Retina (tissue), 1 donor: Measurements from ENCODE around the gene RNF157.

ENCODE experiments used
- DNase-seq: peaks from one replicate; pipeline ENCODE4 v3.0.0-alpha.2; 2016

Gene RNF157

DNA sequence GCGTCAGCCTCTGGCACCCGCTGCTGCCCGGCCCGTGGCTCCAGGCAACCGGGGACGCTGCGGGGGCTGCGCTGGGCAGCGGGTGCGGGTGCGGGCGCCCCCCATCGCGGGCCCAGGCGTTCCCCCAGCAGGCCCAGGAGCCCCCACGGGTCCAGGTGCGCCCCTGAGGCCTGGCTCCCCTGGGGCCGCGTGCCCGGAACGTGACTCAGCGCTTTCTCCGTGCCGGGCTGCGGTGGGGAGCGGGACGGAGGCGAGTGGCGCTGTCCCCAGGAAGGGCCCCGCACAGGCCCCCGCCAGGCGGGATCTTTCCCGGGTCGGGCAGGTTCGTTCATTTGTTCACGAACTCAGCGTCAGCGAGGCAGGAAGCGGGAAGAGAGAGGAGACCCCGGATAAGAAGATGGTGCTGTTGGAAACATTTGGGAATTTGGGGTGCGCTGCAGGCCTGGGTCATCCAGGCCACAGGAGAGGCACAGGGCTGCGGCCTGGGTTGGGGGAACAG, 118.3 kb downstream of the RNF157 start:
- peak; percentile 52 for DNase-seq

DNA sequence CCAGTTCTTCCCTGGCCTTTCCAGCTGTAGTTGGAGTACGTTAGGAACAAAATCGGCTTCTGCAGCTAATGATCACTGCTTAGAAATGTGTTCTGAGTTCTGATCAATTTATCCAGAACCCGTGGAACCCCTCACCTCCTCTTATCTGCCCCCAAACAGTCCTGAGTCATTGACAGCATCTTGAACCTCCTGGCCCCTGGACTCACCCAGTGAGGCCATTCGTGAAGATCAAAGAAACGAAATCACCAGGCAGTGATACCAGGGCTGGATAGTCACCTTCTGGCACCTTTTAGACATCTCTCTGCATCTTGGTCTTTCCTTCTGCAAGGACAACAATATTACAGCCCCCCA, 119.7 kb downstream of the RNF157 start:
- DNase-seq, result no peak

DNA sequence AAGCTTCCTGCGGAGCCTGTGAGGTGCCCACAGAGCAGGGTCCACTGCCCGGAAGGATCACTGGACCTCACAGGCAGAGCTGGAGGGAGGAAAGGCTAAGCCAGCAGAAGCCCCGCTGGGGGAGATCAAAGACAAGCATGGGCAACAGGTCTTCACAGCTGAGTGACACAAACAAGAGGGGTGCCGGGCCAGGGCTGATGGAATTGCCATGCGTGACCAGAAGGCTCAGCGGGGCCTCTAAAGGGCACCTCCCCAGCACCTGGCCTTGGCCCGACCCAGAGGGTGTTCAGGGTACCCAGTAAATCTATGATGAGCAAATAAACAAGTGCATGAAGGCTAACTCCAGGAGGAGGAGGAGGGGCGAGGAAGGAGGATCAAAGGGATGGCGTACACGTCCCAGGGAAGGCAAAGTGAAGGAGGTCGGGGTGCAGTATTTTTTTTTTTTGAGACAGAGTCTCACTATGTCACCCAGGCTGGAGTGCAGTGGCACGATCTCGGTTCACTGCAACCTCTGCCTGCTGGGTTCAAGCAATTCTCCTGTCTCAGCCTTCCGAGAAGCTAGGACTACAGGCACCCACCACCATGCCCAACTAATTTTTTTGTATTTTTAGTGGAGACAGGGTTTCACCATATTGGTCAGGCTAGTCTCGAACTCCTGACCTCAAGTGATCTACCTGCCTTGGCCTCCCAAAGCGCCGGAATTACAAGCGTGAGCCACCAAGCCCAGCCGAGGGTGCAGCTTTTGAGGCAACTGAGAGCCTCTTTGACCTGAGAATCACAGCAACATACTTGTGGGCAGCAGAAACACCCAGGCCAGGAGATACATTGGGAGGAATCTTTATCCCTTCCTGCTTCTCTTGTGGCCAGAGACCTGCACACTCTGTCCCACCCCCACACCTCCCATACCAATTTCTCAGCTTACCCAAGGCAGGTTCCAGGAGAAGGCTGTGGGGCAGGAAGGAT, 120.6 kb downstream of the RNF157 start:
- no peak for DNase-seq

DNA sequence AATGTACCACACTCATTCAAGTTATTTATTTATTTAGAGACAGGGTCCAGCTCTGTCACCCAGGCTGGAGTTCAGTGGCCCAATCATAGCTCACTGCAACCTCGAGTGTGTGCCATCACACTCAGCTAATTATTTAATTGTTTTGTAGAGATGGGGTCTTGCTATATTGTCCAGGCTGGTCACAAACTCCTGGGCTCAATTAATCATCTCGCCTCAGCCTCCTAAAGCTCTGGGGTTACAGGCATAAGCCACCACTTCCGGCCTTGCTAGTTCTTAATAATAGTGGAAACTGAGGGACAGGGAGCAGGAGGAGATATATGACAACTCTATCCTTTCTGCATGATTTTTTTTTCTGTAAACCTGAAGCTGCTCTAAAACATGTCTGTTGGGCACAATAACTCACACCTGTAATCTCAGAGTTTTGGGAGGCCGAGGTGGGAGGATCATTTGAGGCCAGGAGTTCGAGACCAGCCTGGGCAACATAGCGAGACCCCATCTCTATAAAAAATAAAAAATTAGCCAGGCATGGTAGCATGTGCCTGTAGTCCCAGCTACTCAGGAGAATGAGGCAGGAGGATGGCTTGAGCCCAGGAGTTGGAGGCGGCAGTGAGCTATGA, 125.0 kb downstream of the RNF157 start:
- DNase-seq, result no peak

DNA sequence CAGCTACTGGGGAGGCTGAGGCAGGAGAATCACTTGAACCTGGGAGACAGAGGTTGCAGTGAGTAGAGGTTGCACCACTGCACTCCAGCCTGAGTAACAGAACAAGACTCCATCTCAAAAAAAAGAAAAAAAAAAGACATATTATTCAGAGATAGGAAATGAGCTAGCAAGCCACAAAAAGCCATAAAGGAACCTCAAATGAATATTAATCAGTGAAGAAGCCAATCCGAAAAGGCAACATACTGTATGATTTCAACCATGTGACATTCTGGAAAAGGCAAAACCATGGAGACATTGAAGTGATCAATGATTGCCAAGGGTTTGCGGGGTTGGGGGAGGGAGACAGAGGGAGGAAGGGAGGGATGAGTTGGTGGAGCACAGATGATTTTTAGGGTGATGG, 128.3 kb downstream of the RNF157 start:
- no peak for DNase-seq

DNA sequence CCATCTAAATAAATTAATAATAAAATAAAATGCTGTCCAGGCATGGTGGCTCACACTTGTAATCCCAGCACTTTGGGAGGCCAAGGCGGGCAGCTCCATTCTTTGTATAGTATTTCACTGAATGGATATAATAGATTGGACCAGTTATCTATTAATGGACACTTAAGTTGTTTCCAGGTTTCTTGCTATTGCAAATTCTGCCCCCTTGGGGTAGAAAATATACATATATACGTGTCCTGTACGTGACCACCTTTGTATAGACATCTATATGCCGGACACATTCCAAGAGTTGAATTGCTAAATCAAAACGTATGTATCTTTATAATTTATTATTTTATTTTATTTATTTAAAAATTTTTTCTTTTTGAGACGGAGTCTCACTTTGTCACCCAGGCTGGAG, 132.8 kb downstream of the RNF157 start:
- DNase-seq, result no peak

DNA sequence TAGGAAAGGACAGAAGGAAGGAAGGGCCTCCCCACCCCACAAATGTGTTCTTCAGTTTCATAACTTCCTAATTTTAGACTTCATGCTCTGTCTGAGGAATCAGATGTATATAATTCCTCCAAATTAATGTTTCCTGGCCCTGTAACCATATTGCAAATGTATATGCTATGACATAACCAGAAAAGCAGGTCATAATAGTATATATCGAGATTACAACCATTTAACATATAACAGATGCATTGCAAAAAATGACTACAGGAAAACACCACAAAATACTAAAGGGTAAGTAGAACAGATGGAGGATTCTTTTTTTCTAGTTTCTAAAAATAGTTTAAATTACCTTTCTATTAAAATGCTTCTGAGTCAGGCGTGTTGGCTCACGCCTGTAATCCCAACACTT, 133.6 kb downstream of the RNF157 start:
- no peak for DNase-seq

DNA sequence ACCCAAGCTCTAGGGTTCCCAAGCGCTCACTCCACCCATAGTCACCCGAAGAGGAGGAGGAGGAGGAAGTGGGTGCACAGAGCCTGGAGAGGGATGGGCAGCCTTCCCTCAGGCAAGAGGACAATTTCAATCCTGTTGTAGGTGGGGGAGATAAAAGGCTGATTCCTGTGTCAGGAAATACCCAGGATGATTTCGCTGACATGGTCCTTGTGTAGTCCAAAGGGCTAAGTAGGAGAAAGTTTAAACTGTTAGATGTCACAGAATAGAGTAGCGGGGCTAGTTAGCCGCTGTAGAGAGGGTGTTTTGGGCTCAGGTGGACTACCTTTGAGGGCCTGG, 135.4 kb downstream of the RNF157 start:
- DNase-seq, result no peak

DNA sequence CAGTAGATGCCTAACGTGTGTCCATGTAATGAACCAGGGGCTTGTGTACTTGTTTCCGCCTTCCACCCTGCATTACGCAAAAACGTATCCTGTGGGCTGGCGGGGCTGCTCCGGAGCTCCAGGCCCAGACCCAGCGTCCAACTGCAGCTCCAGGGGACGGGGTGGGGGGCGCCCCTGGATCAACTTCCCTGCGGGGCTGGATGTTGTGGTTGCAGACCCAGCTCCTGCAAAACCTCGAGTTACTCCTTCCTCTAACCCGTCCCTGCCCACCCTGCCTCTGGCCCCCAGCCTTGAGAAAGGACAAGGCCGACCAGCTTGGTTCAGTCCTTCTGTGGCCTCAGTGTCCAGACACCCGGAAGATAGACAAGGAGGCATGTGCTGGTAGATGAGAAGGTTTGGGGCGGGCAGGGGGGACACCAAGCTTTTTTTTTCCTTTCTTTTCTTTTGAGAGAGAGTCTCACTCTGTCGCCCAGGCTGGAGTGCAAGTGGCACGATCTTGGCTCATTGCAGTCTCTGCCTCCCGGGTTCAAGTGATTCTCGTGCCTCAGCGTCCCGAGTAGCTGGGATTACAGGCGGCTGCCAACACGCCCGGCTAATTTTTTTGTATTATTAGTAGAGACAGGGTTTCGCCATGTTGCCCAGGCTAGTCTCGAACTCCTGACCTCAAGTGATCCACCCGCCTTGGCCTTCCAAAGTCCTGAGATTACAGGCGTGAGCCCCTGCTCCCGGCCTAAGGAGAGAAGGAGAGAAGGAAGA, 136.0 kb downstream of the RNF157 start:
- DNase-seq, result no peak

DNA sequence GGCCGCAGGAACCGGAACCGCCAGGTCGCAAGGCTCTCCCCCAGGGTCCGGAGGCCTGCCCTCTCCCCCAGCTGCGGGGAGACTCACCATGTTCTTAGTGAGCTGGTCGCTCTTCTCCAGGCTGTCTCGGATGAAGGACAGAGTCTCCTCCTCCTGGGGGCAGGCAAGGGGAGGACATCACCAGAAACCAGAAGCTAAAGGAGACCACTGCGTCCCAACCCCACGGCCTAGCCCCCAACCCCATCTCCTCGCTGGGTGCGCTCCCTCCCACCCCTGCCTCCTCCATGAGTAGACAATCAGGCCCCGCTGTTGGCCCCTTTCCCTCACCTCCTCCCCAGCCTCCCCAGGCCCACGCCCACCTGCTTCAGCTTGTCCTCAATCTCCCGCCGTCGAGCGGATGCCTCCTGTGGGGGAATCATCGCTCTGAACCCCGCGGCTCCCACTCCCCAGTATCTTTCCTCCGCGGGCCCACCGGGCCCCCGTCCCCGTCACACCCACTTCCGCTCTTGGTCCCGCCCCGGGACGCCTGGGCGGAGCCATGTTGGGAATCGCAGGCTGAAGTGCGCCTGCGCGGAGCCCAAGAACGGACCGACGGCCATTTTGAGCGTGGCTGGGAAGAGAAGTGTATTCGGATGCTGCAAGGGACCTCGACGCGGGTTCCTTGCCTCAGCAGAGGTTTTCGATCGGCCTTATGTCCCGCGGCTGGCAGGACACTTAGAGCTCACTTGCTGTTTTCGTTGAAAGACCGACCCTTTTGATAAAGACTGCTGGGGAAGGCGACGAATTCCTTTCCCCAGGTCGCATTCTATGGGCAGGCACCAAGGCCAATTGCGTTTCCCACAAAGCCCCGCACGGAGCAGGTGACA, 136.8 kb downstream of the RNF157 start, which contains the start of gene EXOC7:
Gene EXOC7, minus strand, starts transcription at position 514 of the 866 bp plus-strand sequence. Its CDS starts 95 bp downstream, at position 419.
- DNase-seq, result peak; percentile 95

DNA sequence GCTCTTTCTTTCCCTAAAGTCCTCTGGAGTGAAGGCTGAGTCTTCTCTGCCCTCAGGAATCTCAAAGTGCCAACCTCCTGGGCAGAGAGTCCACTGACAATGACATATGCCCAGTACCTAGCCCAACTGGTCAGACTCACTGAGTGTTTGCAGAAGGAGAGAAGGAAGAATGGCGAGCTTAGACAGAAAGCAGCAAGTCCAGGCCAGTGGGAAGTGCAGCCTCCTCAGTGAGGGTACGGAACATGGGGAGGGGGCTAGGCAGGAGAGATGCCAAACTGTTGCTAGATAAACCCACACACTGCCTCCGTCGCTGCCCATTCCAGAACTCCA, 137.4 kb downstream of the RNF157 start:
- no peak for DNase-seq

DNA sequence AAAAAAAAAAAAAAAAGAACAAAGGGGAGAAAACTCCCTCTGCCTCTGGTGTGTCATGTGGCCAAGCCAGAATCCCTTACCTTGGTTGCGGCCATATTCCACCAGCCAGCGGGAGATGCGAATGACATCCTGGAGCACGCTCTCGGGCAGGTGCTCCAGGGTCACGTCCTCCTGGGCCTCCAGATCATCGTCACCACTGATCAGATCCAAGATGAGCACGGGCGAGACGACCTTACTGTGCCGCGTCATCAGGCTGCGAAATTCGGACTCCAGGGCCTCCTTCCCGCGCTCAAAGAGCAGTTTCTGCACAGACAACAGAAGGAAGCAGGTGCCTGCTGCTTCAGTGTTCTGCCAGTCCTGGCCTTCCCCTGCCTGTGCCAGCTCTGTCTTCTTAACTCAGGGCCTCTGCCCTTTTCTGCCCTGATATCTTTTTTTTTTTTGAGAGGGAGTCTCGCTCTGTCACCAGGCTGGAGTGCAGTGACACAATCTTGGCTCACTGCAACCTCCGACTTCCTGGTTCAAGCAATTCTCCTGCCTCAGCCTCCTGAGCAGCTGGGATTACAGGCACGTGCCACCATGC, 142.5 kb downstream of the RNF157 start:
- DNase-seq, result no peak

DNA sequence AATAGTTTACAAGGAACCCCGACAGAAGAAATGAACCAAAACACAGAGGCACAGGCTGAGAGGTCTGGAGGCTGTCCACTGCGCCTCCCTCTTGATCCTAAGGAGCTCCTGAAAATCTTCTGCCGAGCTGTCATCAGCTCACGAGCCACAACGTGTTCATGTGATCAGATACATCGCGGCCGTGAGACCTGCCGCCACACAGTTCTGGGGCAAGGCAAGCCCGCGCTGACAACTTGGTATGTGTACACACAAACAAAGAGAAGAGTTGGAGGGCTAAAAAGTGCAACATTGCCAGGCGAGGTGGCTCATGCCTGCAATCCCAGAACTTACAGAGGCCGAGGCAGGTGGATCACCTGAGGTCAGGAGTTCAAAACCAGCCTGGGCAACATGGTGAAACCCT, 144.3 kb downstream of the RNF157 start:
- no peak for DNase-seq

DNA sequence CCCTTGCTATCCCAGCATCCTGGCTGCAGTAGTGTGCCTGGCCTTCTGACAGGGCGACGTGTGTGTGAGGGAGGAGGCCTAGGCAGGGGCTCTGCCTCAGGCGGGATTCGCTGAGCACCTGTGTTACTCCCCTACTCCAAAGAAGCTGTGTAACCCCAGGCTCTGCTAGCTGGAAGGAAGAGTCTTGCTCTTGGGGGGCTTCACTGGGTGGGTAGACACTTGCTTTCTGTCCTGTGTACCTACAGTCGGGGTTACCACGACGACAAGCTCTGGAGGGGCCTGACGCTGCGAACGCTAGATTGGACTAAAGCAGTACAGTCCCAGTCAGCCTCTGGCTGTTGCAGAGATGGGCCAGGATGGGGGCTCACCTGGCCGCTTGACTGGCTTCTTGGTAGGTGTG, 146.2 kb downstream of the RNF157 start:
- DNase-seq, result no peak

DNA sequence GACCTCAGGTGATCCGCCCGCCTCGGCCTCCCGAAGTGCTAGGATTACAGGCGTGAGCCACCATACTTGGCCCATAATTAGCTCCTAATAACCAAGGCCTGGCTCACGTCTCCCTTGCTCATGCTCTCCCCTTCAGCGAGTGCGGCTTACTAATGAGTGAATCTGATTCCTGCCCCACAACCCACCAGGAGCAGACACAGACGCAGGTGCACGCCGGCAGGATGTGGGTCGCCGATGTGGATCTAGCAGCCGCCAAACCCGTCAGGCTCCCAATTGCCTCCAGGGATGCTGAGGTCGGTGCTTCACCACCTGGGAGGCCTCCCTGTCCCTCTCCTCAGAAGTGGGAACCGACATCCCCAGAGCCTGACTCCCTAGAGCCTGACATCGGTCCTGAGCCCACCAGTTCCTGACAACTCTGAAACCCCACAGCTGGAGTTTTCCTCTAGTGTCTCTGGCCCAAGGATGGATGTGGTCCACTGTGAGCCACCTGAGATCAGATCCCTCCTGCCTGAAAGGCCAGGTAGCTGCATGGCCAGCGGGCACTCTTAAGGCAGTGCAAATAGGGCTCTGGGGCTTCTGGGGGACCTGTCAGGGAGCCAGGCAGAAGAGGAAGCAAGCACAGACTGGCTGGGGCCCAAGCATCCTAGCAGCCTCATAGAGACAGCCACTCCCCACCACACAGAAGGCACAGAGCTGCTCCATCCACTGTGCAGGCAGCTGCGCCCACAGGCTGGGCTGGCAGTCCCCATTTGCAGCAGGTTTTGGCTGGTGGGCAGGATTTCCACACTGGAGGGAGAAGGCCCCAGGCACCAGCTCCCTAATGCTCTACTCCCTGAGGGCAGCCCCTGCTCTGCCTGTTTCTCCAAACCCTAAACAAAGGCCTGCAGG, 147.5 kb downstream of the RNF157 start:
- DNase-seq, result no peak
